Activated naive CD8-positive, alpha-beta T cell treated with anti-CD3 and anti-CD28 coated beads, Interleukin-2, amount 50 U/mL, for 24 hours (primary cell): ENCODE results near the gene CDH13.

Experiments used
- ATAC-seq: fragments of 150-1000 bp; cut with Tn5 transposase; one replicate; pipeline ENCODE4 v1.10.0; 2021
- DNase-seq: peaks from one replicate; pipeline ENCODE4 v3.0.0; 2021
- H3K27ac Mint-ChIP-seq: one replicate; pipeline ENCODE4 v1.8.0; 2021; ENCODE audit warnings: mild to moderate bottlenecking, mixed read lengths
- H3K27me3 Mint-ChIP-seq: one replicate; pipeline ENCODE4 v1.8.0; 2021; ENCODE audit warnings: mixed read lengths
- H3K36me3 Mint-ChIP-seq: one replicate; pipeline ENCODE4 v1.8.0; 2021; ENCODE audit warnings: low read depth, mixed read lengths
- H3K4me1 Mint-ChIP-seq: one replicate; pipeline ENCODE4 v1.8.0; 2021; ENCODE audit warnings: mixed read lengths
- H3K4me3 Mint-ChIP-seq: one replicate; pipeline ENCODE4 v1.8.0; 2021; ENCODE audit warnings: mild to moderate bottlenecking, moderate library complexity, mixed read lengths
- H3K9me3 Mint-ChIP-seq: one replicate; pipeline ENCODE4 v1.8.0; 2021; ENCODE audit warnings: mixed read lengths

The CDH13 gene

GRCh38 chr16:82675300-82675699, 48.5 kb downstream of the CDH13 start:
- H3K4me1 Mint-ChIP-seq = no peaks in the 10 kb centered on the region
- DNase-seq = no peak
- H3K36me3 Mint-ChIP-seq = no peaks in the 10 kb centered on the region
- no peak for ATAC-seq
- H3K27me3 Mint-ChIP-seq = peaks cover 3% of the 10 kb centered on the region
- no peak overlapping the region for H3K27ac Mint-ChIP-seq
- H3K9me3 Mint-ChIP-seq = no peaks in the 10 kb centered on the region
- no peak overlapping the region for H3K4me3 Mint-ChIP-seq

DNA sequence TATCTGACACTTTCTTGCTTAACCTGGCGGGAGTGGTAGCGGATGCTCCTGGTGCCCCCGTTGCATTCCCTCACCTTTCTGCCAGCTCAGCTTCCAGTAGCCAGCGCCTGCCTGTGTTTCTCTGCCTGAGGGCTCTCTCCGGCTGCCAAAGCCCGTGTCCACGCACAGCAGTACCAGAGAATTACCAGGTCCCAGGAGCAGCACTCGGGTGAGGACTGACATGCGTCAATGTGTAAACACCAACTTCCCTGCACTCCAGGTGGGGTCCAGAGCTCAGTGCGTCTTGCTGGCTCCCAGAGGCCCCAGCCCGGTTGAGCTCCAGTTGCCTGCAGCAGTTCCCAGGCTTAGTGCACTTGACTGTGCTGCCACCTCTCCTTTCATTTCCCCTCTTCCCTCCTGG, 54.8 kb downstream of the CDH13 start:
- Mint-ChIP-seq H3K9me3 (no peaks in the 10 kb centered on the region), H3K27me3 (peaks cover 3% of the 10 kb centered on the region), H3K36me3 (no peaks in the 10 kb centered on the region), H3K4me3 (no peak overlapping the region), H3K4me1 (no peaks in the 10 kb centered on the region), H3K27ac (no peak overlapping the region)
- ATAC-seq (no peak), DNase-seq (no peak)

DNA sequence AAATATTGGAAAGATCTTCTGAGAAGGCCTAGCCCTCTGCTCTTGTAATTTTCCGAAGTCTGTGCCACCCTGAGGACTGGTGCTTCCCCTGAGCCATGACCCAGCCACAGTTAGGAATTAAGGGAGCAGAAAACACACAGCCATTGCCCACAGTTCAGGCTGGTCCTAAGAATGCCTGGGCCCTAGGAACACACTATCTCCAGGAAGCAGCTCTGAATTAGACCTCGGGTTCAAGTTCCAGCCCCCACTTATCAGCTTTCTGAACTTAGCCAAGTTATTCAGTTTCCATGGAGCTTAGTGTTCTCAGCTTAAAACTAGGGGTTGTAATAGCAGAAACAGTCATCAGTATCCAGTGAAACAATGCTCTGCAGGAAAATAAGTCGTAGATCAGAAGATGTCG, 56.0 kb downstream of the CDH13 start:
- Mint-ChIP-seq H3K27me3 (peaks cover under 1% of the 10 kb centered on the region), H3K4me1 (peaks cover 3% of the 10 kb centered on the region), H3K36me3 (no peaks in the 10 kb centered on the region), H3K27ac (no peak overlapping the region), H3K4me3 (no peak overlapping the region), H3K9me3 (peaks cover 7% of the 10 kb centered on the region)
- no peak for DNase-seq
- ATAC-seq = no peak

- Mint-ChIP-seq H3K4me1 (peaks cover 3% of the 10 kb centered on the region), H3K36me3 (no peaks in the 10 kb centered on the region), H3K27me3 (no peaks in the 10 kb centered on the region), H3K4me3 (no peak overlapping the region), H3K27ac (no peak overlapping the region), H3K9me3 (peaks cover 7% of the 10 kb centered on the region)
- DNase-seq (no peak), ATAC-seq (no peak)
Measured at GRCh38 chr16:82684256-82684655, 57.5 kb downstream of the CDH13 start.

DNA sequence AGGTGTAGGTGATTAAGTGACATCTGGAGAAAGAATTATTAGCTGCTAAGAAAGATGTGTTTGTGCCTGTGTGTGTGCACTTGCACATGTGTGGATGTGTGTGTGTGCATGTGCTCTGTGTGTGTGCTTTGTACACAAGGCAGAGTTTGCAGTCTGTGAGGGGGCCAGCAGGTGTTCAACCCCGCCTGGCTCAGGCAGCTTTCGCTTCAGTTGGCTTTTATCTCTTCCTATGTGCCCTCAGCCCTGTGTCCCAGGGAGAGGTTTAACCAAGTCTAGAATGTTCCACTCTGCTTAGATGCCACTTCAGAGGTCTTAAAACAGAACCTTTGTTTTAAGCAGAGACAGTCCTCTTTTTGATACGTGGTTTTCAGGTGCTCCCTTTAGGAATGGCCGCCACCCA, 58.8 kb downstream of the CDH13 start:
- H3K27ac Mint-ChIP-seq = no peak overlapping the region
- H3K9me3 Mint-ChIP-seq = peaks cover 7% of the 10 kb centered on the region
- H3K27me3 Mint-ChIP-seq = no peaks in the 10 kb centered on the region
- no peak for DNase-seq
- H3K4me3 Mint-ChIP-seq = no peak overlapping the region
- H3K36me3 Mint-ChIP-seq = no peaks in the 10 kb centered on the region
- ATAC-seq = no peak
- H3K4me1 Mint-ChIP-seq = peaks cover 3% of the 10 kb centered on the region

- DNase-seq = no peak
- H3K9me3 Mint-ChIP-seq = no peaks in the 10 kb centered on the region
- peaks cover 2% of the 10 kb centered on the region for H3K27me3 Mint-ChIP-seq
- no peaks in the 10 kb centered on the region for H3K4me1 Mint-ChIP-seq
- H3K4me3 Mint-ChIP-seq = no peak overlapping the region
- H3K27ac Mint-ChIP-seq = no peak overlapping the region
- no peaks in the 10 kb centered on the region for H3K36me3 Mint-ChIP-seq
- no peak for ATAC-seq
Measured at GRCh38 chr16:82694239-82694874, 67.6 kb downstream of the CDH13 start.

- no peak for DNase-seq
- Mint-ChIP-seq H3K27me3 (peaks cover 4% of the 10 kb centered on the region), H3K36me3 (no peaks in the 10 kb centered on the region), H3K9me3 (no peaks in the 10 kb centered on the region), H3K4me3 (no peak overlapping the region), H3K27ac (no peak overlapping the region), H3K4me1 (peaks cover 2% of the 10 kb centered on the region)
- no peak for ATAC-seq
Measured at GRCh38 chr16:82695806-82696205, 69.0 kb downstream of the CDH13 start.

GRCh38 chr16:82699260-82699659, 72.5 kb downstream of the CDH13 start:
- Mint-ChIP-seq H3K27ac (peak overlapping the region; percentile 23), H3K36me3 (no peaks in the 10 kb centered on the region), H3K4me3 (no peak overlapping the region), H3K27me3 (peaks cover 8% of the 10 kb centered on the region), H3K9me3 (no peaks in the 10 kb centered on the region), H3K4me1 (peaks cover 8% of the 10 kb centered on the region)
- ATAC-seq (no peak), DNase-seq (no peak)

DNA sequence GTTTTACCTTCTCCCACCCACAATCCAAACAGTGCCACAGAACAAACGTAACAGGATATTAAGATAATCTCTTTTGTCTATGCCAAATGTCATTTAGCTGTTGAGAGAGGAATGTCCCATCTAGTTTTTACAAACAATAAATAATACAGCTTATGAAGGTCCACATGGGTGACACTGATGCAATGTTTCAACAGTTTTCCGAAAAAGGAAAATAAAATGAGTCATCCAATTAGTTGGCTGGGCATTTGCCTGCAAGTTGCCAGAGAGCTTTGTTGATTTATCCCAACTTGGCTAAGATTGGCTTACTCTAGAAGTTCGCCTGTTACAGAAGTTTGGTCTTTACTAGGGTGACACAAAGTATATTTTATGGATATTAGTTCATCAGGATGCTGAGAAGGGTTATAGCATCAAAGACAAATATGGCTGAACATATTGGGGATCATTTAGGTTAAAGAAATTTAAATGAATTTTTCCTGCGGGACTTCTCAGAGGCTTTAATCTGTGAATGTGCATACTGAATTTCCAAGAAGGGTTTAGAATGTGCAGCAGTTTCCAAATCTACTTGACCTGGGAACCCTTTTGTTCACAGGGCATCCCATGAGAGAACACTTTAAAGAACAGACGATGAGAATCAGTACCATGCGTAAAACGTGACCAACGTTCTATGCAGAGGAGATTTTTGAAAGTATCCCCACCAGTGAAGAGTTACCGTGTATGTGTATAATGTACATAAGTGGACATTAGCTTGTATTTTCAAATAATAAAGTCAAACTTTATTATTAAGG, 73.1 kb downstream of the CDH13 start:
- no peaks in the 10 kb centered on the region for H3K9me3 Mint-ChIP-seq
- H3K27ac Mint-ChIP-seq = peak overlapping the region; percentile 23
- ATAC-seq (no peak), DNase-seq (no peak)
- no peak overlapping the region for H3K4me3 Mint-ChIP-seq
- H3K4me1 Mint-ChIP-seq = peaks cover 8% of the 10 kb centered on the region
- H3K27me3 Mint-ChIP-seq = peaks cover 8% of the 10 kb centered on the region
- no peaks in the 10 kb centered on the region for H3K36me3 Mint-ChIP-seq

GRCh38 chr16:82700541-82701235, 73.9 kb downstream of the CDH13 start:
- peaks cover 8% of the 10 kb centered on the region for H3K27me3 Mint-ChIP-seq
- no peak overlapping the region for H3K27ac Mint-ChIP-seq
- DNase-seq (no peak), ATAC-seq (no peak)
- H3K4me1 Mint-ChIP-seq = peaks cover 8% of the 10 kb centered on the region
- no peak overlapping the region for H3K4me3 Mint-ChIP-seq
- H3K9me3 Mint-ChIP-seq = no peaks in the 10 kb centered on the region
- H3K36me3 Mint-ChIP-seq = no peaks in the 10 kb centered on the region

DNA sequence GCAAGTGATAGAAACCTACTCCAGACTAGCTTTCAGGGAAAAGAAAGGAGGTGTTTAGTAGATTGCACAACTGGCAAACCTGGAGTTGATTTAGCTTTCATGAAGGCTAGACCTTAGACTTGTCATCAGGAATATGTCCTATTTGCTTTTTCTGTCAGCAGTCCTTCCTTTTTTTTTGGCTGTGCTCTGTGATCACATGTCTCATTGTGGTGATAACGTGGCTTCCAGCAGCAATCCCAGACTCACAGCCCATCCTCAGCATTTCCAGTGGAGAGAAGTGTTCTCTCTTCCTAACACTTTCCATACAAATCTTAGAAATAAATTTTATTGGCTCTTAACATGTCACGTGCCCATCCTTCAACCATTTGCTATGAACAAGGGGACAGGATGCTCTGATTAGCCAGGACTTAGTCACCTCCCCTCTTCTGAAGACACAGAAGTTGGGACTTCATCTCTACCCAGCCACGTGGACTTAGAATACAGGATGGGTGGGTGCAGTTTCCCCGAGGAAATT, 74.7 kb downstream of the CDH13 start:
- Mint-ChIP-seq H3K9me3 (no peaks in the 10 kb centered on the region), H3K27ac (no peak overlapping the region), H3K27me3 (peaks cover 8% of the 10 kb centered on the region), H3K36me3 (no peaks in the 10 kb centered on the region), H3K4me1 (peaks cover 8% of the 10 kb centered on the region), H3K4me3 (no peak overlapping the region)
- DNase-seq = no peak
- no peak for ATAC-seq

DNA sequence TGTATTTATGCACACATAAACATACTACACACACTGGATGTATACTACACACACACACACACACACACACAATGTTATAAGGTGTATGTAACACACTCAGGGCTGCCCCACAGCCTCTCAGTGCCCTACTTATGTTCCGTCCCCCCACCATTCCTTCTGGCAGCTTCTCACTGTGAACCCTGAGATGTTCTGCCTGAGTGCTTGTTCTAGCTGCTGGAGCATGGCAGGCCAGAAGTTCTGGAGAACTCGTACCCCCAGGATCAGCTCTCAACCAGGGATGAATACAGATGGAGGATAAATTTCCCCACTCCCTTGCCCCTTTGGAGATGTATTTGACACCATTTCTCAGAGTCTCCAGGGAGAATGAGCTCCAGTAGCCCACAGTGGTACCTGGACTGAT, 76.4 kb downstream of the CDH13 start:
- no peaks in the 10 kb centered on the region for H3K36me3 Mint-ChIP-seq
- ATAC-seq = no peak
- no peaks in the 10 kb centered on the region for H3K9me3 Mint-ChIP-seq
- DNase-seq = no peak
- no peak overlapping the region for H3K4me3 Mint-ChIP-seq
- H3K4me1 Mint-ChIP-seq = peaks cover 8% of the 10 kb centered on the region
- peaks cover 7% of the 10 kb centered on the region for H3K27me3 Mint-ChIP-seq
- no peak overlapping the region for H3K27ac Mint-ChIP-seq

GRCh38 chr16:82703871-82704768, 77.4 kb downstream of the CDH13 start:
- no peak for ATAC-seq
- Mint-ChIP-seq H3K27ac (no peak overlapping the region), H3K9me3 (no peaks in the 10 kb centered on the region), H3K36me3 (no peaks in the 10 kb centered on the region), H3K4me1 (peaks cover 8% of the 10 kb centered on the region), H3K4me3 (no peak overlapping the region), H3K27me3 (peaks cover 6% of the 10 kb centered on the region)
- no peak for DNase-seq

GRCh38 chr16:82709987-82710386, 83.2 kb downstream of the CDH13 start:
- no peaks in the 10 kb centered on the region for H3K27me3 Mint-ChIP-seq
- H3K9me3 Mint-ChIP-seq = no peaks in the 10 kb centered on the region
- ATAC-seq (no peak), DNase-seq (no peak)
- H3K4me3 Mint-ChIP-seq = no peak overlapping the region
- no peaks in the 10 kb centered on the region for H3K4me1 Mint-ChIP-seq
- H3K36me3 Mint-ChIP-seq = no peaks in the 10 kb centered on the region
- H3K27ac Mint-ChIP-seq = no peak overlapping the region
